Nephron progenitor cell (in vitro differentiated cells): ENCODE data around the gene TMEM187.

Experiments
- DNase-seq: peaks from one replicate; pipeline ENCODE4 v3.0.0; 2021
- H3K27ac Mint-ChIP-seq: 2 replicates; pipeline ENCODE4 v1.8.0; 2021; ENCODE audit warnings: mild to moderate bottlenecking, moderate library complexity, mixed read lengths
- H3K27me3 Mint-ChIP-seq: 2 replicates; pipeline ENCODE4 v1.8.0; 2021; ENCODE audit warnings: mild to moderate bottlenecking, low read depth, mixed read lengths; ENCODE audit not compliant: poor library complexity
- H3K36me3 Mint-ChIP-seq: 2 replicates; pipeline ENCODE4 v1.8.0; 2021; ENCODE audit warnings: low read depth, mixed read lengths
- H3K4me1 Mint-ChIP-seq: 2 replicates; pipeline ENCODE4 v1.8.0; 2021; ENCODE audit warnings: mixed read lengths
- H3K4me3 Mint-ChIP-seq: 2 replicates; pipeline ENCODE4 v1.8.0; 2021; ENCODE audit warnings: mild to moderate bottlenecking, moderate library complexity, mixed read lengths
- H3K9me3 Mint-ChIP-seq: 2 replicates; pipeline ENCODE4 v1.8.0; 2021; ENCODE audit warnings: mild to moderate bottlenecking, moderate library complexity, mixed read lengths
- TF ChIP-seq, protein P1 (sequence below): fragments of 200-600 bp; sonication (generic); IDR thresholded peaks from 2 replicates; pipeline ENCODE4 v1.5.0; 2021; ENCODE audit warnings: antibody characterized with exemption

Gene TMEM187

DNA sequence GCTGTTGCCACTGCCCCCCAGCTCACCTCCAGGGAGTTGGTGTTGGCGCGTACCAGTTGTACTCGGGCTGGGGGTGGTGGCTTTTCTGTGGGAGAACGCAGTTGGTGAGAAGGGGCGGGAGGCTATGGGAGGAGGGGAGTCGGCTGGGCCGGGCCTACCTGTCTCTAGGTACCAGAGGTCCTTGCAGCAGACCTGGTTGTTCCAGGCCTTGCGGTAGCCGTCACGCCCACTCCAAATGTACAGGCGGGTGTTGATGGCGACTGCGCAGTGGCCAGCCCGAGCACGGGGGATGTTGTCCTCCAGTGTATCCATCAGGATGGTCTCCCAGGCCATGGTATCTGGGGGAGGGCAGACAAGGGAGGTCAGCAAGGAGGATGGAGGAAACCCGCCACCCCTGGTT, 12.5 kb upstream of the TMEM187 start:
- Mint-ChIP-seq H3K4me1 (no peaks in the 10 kb centered on the region), H3K27ac (no peak overlapping the region), H3K27me3 (no peaks in the 10 kb centered on the region), H3K9me3 (no peaks in the 10 kb centered on the region), H3K4me3 (no peak overlapping the region), H3K36me3 (peaks cover 38% of the 10 kb centered on the region)
- no peak for DNase-seq
- TF ChIP-seq, protein P1, sequence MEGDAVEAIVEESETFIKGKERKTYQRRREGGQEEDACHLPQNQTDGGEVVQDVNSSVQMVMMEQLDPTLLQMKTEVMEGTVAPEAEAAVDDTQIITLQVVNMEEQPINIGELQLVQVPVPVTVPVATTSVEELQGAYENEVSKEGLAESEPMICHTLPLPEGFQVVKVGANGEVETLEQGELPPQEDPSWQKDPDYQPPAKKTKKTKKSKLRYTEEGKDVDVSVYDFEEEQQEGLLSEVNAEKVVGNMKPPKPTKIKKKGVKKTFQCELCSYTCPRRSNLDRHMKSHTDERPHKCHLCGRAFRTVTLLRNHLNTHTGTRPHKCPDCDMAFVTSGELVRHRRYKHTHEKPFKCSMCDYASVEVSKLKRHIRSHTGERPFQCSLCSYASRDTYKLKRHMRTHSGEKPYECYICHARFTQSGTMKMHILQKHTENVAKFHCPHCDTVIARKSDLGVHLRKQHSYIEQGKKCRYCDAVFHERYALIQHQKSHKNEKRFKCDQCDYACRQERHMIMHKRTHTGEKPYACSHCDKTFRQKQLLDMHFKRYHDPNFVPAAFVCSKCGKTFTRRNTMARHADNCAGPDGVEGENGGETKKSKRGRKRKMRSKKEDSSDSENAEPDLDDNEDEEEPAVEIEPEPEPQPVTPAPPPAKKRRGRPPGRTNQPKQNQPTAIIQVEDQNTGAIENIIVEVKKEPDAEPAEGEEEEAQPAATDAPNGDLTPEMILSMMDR: no peak

DNA sequence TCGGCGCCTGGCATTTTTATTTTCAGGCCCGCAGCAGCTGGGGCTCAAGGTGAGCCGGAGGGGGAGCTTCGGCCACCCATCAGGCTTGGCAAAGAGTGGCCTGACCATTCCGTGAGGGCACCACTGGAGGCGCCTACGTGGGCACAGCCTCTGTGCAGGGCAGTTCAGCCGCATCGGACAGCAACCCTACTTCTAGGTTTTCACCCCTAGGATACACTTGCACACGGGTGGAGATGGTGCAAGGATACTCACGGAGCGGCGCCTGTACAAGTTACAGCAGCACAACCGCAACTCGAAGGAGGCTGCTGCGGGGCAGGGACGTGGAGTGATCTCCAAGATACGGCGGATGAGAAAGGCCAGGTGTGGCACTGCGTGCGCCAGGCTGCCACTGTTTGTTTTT, 11.8 kb upstream of the TMEM187 start:
- Mint-ChIP-seq H3K36me3 (peaks cover 33% of the 10 kb centered on the region), H3K4me1 (peaks cover 6% of the 10 kb centered on the region), H3K9me3 (no peaks in the 10 kb centered on the region), H3K27me3 (no peaks in the 10 kb centered on the region), H3K27ac (no peak overlapping the region), H3K4me3 (no peak overlapping the region)
- TF ChIP-seq, protein P1: no peak
- DNase-seq: no peak

GRCh38 chrX:153961292-153961691, 11.3 kb upstream of the TMEM187 start:
- Mint-ChIP-seq H3K4me3 (no peak overlapping the region), H3K36me3 (peaks cover 31% of the 10 kb centered on the region), H3K27ac (no peak overlapping the region), H3K27me3 (no peaks in the 10 kb centered on the region), H3K4me1 (peaks cover 11% of the 10 kb centered on the region), H3K9me3 (no peaks in the 10 kb centered on the region)
- DNase-seq: no peak
- TF ChIP-seq, protein P1: no peak

DNA sequence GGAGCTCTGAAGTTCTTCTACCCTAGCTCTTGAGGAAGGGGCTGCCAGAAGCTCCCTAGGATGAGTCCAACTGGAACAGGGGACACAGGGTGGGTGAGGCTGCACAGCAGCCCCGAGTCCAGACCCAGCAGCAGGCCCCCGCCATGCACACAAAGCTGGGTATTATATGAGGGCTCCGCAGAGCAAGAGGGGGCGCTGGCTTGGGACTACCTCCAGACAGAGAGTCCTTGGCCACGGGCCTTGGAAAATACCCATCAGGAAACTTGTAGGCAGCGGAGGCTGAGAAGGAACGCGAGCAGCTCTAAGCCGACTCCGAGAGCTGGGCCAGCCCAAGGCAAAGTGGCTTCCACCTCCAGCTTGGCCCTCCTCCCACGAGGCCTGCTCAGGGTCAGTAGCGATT, 9.0 kb upstream of the TMEM187 start:
- Mint-ChIP-seq H3K4me3 (no peak overlapping the region), H3K27me3 (peaks cover 3% of the 10 kb centered on the region), H3K36me3 (peaks cover 36% of the 10 kb centered on the region), H3K4me1 (peaks cover 33% of the 10 kb centered on the region), H3K27ac (no peak overlapping the region), H3K9me3 (no peaks in the 10 kb centered on the region)
- no peak for DNase-seq
- TF ChIP-seq, protein P1: no peak

DNA sequence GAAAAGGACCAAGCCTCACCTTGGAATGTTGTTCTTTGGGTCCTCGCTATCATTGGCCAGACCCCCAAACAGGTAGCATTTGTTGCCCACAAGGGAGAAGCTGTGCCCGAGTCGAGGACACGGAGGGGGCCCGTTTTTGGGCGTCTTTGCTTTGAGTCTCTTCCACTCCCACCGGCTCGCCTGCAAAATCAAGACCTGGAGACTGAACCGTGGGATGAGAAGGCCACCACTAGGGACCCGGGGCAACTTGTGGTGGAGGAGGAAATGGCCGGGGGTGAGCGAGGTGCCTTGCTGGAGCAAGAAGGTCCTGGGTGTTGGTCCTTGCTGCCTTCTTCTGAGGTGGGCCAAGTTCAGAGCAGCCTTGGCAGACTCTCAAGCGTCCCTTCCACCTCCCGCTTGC, 8.4 kb upstream of the TMEM187 start:
- DNase-seq: no peak
- Mint-ChIP-seq H3K9me3 (no peaks in the 10 kb centered on the region), H3K36me3 (peaks cover 36% of the 10 kb centered on the region), H3K4me3 (no peak overlapping the region), H3K4me1 (peaks cover 37% of the 10 kb centered on the region), H3K27me3 (peaks cover 3% of the 10 kb centered on the region), H3K27ac (no peak overlapping the region)
- TF ChIP-seq, protein P1: no peak

- TF ChIP-seq, protein P1: no peak
- H3K9me3 Mint-ChIP-seq: no peaks in the 10 kb centered on the region
- H3K4me3 Mint-ChIP-seq: no peak overlapping the region
- H3K27ac Mint-ChIP-seq: peak overlapping the region; percentile 36
- peaks cover 29% of the 10 kb centered on the region for H3K36me3 Mint-ChIP-seq
- DNase-seq: no peak
- H3K4me1 Mint-ChIP-seq: peaks cover 43% of the 10 kb centered on the region
- H3K27me3 Mint-ChIP-seq: peaks cover 3% of the 10 kb centered on the region
Measured at GRCh38 chrX:153965406-153965805, 7.1 kb upstream of the TMEM187 start.
